ENCODE measurements around the gene QARS1.
A peak's percentile ranks its signal among the peaks of the same experiment; 100 is the strongest.

QARS1 gene

DNA sequence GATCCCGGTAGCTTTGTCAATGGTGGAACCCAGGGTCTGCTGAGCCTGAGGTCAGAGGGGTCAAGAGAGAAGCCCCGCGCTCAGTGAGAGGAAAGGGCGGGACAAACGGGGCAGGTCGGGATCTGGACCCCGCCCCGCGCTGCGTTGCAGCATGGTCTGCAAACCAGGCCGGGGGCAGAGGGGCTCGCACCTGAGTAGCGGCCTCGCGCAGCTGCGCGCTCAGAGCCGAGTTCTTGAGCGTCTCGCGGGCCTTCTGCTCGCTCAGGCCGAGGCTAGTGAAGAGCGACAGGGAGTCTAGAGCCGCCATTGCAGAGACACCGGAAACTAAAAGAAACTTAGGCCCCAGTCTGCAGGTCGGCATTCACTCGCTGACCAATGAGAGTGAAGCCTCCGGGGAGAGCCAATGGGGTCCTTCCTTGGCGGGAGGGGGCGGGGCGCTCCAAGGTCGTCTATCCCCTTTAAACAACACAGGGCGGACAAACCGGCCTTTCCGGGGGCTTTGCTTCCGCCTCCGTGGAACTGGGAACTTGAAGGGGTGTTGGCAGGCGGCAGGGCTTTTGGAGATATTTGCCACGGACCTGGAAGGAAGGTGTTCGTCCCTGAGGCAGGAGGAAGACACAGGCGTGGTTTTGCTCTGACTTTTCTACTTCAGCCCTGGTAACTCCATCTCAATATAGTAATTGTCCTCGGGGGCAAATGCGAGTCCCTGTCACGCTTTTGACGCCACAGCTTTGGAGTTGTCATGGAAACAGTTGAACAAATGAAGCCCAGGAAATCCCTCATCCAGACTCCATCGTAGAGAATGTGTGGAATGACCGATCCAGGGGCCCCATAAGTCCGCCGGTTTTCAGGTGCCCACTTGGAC, at the start of gene QARS1:
Gene QARS1 (minus strand): TSS at position 331 of the 865 bp plus-strand sequence. CDS start 24 bp downstream, at position 307.
- DNase-seq (ENCODE audit: low read depth): peak; percentile 69
- H3K4me3 ChIP-seq (ENCODE audit: low read length): peak within 1 kb of the TSS; percentile 93
- TF ChIP-seq, protein P1, sequence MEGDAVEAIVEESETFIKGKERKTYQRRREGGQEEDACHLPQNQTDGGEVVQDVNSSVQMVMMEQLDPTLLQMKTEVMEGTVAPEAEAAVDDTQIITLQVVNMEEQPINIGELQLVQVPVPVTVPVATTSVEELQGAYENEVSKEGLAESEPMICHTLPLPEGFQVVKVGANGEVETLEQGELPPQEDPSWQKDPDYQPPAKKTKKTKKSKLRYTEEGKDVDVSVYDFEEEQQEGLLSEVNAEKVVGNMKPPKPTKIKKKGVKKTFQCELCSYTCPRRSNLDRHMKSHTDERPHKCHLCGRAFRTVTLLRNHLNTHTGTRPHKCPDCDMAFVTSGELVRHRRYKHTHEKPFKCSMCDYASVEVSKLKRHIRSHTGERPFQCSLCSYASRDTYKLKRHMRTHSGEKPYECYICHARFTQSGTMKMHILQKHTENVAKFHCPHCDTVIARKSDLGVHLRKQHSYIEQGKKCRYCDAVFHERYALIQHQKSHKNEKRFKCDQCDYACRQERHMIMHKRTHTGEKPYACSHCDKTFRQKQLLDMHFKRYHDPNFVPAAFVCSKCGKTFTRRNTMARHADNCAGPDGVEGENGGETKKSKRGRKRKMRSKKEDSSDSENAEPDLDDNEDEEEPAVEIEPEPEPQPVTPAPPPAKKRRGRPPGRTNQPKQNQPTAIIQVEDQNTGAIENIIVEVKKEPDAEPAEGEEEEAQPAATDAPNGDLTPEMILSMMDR (conservative IDR thresholded peaks at IDR 0.05; ENCODE audit: low read depth, low read length): no peak

DNA sequence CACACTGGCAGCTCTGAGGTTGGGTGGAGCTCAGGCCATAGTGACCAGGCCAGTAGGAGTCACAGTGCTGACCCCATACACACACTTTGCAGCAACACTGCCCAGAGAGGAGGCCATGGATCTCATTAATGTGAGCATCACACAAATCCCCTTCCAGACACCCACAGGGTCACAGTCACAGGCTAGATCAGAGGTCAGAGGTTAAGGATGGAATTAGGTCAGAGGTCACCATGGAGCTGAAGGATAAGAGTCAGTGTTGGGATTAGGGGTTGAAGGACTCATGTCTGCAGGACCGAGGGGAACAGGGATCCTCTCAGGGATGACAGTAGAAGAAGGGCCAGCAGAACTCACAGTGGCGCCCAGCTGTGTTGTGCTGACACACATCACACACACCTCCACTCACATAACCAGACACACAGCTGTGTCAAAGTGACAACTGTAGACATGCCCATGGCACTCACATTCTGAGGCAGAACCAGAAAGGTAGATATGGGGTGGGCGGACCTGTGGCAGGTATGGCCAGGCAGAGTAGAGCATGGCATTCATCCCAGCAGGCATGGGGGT, 48.9 kb upstream of the QARS1 start:
- TF ChIP-seq, protein P1 (conservative IDR thresholded peaks at IDR 0.05; ENCODE audit: low read depth, low read length): no peak
- no peak overlapping the region for H3K4me3 ChIP-seq (ENCODE audit: low read length)
- no peak for DNase-seq (ENCODE audit: low read depth)

DNA sequence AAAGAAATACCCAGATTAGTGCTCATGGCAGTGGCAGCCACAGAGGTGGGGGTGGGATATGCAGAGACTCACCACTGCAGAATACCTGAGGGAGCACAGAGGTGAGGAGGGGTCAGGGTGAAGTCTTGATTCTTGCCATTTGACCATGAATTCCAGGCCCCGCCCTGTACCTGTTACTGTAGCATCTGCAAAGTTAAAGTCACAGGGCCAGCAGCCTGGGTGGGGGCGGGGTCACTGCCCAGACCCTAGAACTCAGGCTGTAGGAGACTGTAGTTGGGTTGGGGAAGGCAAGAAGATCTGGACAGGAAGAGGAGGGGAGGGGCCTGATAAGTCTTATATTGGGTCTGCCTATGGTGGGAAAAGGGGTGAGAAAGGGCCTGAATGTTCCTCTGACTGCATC, 47.1 kb upstream of the QARS1 start:
- TF ChIP-seq, protein P1 (conservative IDR thresholded peaks at IDR 0.05; ENCODE audit: low read depth, low read length): no peak
- DNase-seq (ENCODE audit: low read depth): no peak
- H3K4me3 ChIP-seq (ENCODE audit: low read length): no peak overlapping the region

DNA sequence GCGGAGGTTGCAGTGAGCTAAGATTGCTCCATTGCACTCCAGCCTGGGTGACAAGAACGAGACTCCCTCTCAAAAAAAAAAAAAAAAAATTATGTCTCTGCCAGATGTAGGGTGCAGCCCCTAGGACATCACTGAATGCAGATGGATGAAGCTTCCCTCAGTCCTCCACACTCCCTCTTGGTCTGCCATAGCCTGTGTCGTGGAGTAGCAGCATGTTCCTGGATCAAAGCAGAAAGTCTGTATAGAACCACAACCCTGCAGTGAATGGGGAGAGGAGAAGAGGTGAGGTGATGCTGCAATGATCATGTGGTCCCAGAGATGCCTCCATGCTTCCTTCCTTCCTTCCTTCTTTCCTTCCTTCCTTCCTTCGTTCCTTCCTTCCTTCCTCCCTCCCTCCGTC, 43.6 kb upstream of the QARS1 start:
- TF ChIP-seq, protein P1 (conservative IDR thresholded peaks at IDR 0.05; ENCODE audit: low read depth, low read length): no peak
- DNase-seq (ENCODE audit: low read depth): no peak
- no peak overlapping the region for H3K4me3 ChIP-seq (ENCODE audit: low read length)

DNA sequence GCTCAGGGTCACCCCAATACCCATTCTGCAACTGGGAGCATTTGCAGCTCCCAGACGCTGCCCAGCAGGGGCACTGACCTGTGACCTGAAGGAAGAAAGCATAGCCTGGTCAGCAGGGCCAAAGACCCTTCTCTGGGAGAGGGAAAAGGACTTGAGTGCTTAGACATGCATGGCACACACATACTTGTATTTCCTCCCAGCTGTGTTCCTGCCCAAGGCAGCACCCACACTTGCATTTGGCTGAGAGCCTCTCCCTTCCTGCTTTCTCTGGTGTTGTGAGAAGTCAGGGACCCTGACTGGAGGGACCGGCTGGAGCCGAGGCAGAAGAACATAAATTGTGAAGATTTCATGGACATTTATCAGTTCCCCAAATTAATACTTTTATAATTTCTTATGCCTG, 35.5 kb upstream of the QARS1 start:
- TF ChIP-seq, protein P1 (conservative IDR thresholded peaks at IDR 0.05; ENCODE audit: low read depth, low read length): no peak
- no peak overlapping the region for H3K4me3 ChIP-seq (ENCODE audit: low read length)
- no peak for DNase-seq (ENCODE audit: low read depth)

DNA sequence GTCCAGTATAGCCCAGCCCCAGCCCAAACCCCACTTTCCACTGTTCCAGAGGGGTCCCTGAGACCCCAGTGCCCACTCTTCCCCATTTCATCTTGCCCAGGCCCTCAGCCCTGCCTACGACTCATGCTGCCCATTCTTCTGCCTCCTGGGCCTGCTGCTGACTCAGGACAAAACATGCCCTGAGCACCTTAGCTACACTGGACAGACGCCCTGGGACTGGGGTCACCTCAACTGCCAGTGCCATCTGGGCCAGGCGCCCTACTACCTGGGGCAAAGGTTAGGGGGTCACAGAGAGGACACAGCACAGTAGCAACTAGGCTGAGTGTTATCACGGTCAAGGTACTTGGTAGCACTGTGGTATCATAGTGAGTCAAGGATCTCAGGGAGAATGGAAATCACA, 30.9 kb upstream of the QARS1 start:
- TF ChIP-seq, protein P1 (conservative IDR thresholded peaks at IDR 0.05; ENCODE audit: low read depth, low read length): no peak
- DNase-seq (ENCODE audit: low read depth): no peak
- H3K4me3 ChIP-seq (ENCODE audit: low read length): no peak overlapping the region

Data from retinal pigment epithelial cell (primary cell).